Mesenchymal stem cell (in vitro differentiated cells and primary cell): ENCODE measurements around the gene LRRTM3.
A peak's percentile ranks its signal among the peaks of the same experiment; 100 is the strongest.

Experiments
- DNase-seq: peaks from one replicate; pipeline ENCODE4 v3.0.0-alpha.2; 2013
- H2AFZ ChIP-seq: one replicate; pipeline ENCODE4 v1.6.1; 2013; ENCODE audit warnings: low read depth, mild to moderate bottlenecking, control low read depth, inconsistent platforms, low read length, moderate library complexity
- H2AK5ac ChIP-seq: 2 replicates; pipeline ENCODE4 v1.6.1; 2013; ENCODE audit warnings: low read length, moderate library complexity, mild to moderate bottlenecking, inconsistent platforms; ENCODE audit not compliant: severe bottlenecking
- H2BK120ac ChIP-seq: one replicate; pipeline ENCODE4 v1.6.1; 2013; ENCODE audit warnings: low read depth, mild to moderate bottlenecking, inconsistent platforms, low read length, moderate library complexity
- H2BK12ac ChIP-seq, 2 experiments: one replicate each; pipeline ENCODE4 v1.6.1; 2013; ENCODE audit warnings: inconsistent platforms in 2 of 2, low read length in 2 of 2, mild to moderate bottlenecking in 2 of 2, moderate library complexity in 2 of 2, control low read depth in 1 of 2
- H2BK15ac ChIP-seq: one replicate; pipeline ENCODE4 v1.6.1; 2013; ENCODE audit warnings: mild to moderate bottlenecking, low read depth, inconsistent platforms; ENCODE audit not compliant: poor library complexity, severe bottlenecking
- H2BK5ac ChIP-seq: 2 replicates; pipeline ENCODE4 v1.6.1; 2013; ENCODE audit warnings: low read depth, mild to moderate bottlenecking, low read length, control low read depth, inconsistent platforms; ENCODE audit not compliant: poor library complexity, severe bottlenecking
- H3K14ac ChIP-seq, 2 experiments: one replicate each; pipeline ENCODE4 v1.6.1; 2013; ENCODE audit warnings: inconsistent platforms in 2 of 2, low read length in 2 of 2, control low read depth in 1 of 2, mild to moderate bottlenecking in 1 of 2, moderate library complexity in 1 of 2
- H3K18ac ChIP-seq, 2 experiments: one replicate each; pipeline ENCODE4 v1.6.1; 2013; ENCODE audit warnings: inconsistent platforms in 2 of 2, low read length in 2 of 2, control low read depth in 1 of 2, low read depth in 1 of 2, mild to moderate bottlenecking in 1 of 2
- H3K23ac ChIP-seq, 2 experiments: one replicate each; pipeline ENCODE4 v1.6.1; 2013; ENCODE audit warnings: inconsistent platforms in 2 of 2, low read length in 2 of 2, mild to moderate bottlenecking in 2 of 2, moderate library complexity in 2 of 2, control low read depth in 1 of 2
- H3K27ac ChIP-seq: 2 replicates; pipeline ENCODE4 v1.5.1; 2013; ENCODE audit warnings: mild to moderate bottlenecking, moderate library complexity, low read length, control low read depth, inconsistent platforms; ENCODE audit not compliant: poor library complexity, severe bottlenecking
- H3K27me3 ChIP-seq, 2 experiments: 2 replicates each; pipeline versions ENCODE4 v1.6.1 to v1.7.0; 2013; ENCODE audit warnings: low read length in 2 of 2, mild to moderate bottlenecking in 2 of 2, moderate library complexity in 2 of 2, control low read depth in 1 of 2, inconsistent platforms in 1 of 2; ENCODE audit not compliant: control insufficient read depth in 1 of 2, insufficient read depth in 1 of 2
- H3K36me3 ChIP-seq, 2 experiments: 2 replicates each; pipeline versions ENCODE4 v1.6.1 to v1.7.0; 2013; ENCODE audit warnings: low read length in 2 of 2, control low read depth in 1 of 2, inconsistent platforms in 1 of 2, low read depth in 1 of 2, mild to moderate bottlenecking in 1 of 2; ENCODE audit not compliant: insufficient read depth in 2 of 2, control insufficient read depth in 1 of 2
- H3K4ac ChIP-seq, 2 experiments: one replicate each; pipeline ENCODE4 v1.6.1; 2013; ENCODE audit warnings: inconsistent platforms in 2 of 2, low read length in 2 of 2, mild to moderate bottlenecking in 2 of 2, moderate library complexity in 2 of 2, control low read depth in 1 of 2, low read depth in 1 of 2
- H3K4me1 ChIP-seq: 2 replicates; pipeline ENCODE4 v1.6.1; 2013; ENCODE audit warnings: low read depth, low read length, control low read depth; ENCODE audit not compliant: control insufficient read depth, insufficient read depth
- H3K4me2 ChIP-seq: 2 replicates; pipeline ENCODE4 v1.6.1; 2013; ENCODE audit warnings: low read length, mild to moderate bottlenecking, inconsistent platforms; ENCODE audit not compliant: poor library complexity, severe bottlenecking
- H3K4me3 ChIP-seq, 2 experiments: 2 replicates each; pipeline versions ENCODE4 v1.5.1 to v1.7.0; 2013; ENCODE audit warnings: low read length in 2 of 2, mild to moderate bottlenecking in 2 of 2, control low read depth in 1 of 2, low read depth in 1 of 2; ENCODE audit not compliant: insufficient read depth in 1 of 2
- H3K79me1 ChIP-seq: replicated peaks from 2 replicates; pipeline ENCODE4 v1.6.1; 2013; ENCODE audit warnings: mild to moderate bottlenecking, control low read depth, low read length, inconsistent platforms; ENCODE audit not compliant: poor library complexity, severe bottlenecking
- H3K9ac ChIP-seq: 2 replicates; pipeline ENCODE4 v1.7.0; 2013; ENCODE audit warnings: mild to moderate bottlenecking, low read length, moderate library complexity
- H3K9me3 ChIP-seq: 2 replicates; pipeline ENCODE4 v1.7.0; 2013; ENCODE audit warnings: mild to moderate bottlenecking, low read length; ENCODE audit not compliant: control insufficient read depth
- H4K8ac ChIP-seq: one replicate; pipeline ENCODE4 v1.6.1; 2013; ENCODE audit warnings: inconsistent platforms, mild to moderate bottlenecking, low read length, moderate library complexity
- H4K91ac ChIP-seq: one replicate; pipeline ENCODE4 v1.6.1; 2013; ENCODE audit warnings: mild to moderate bottlenecking, low read length, inconsistent platforms
- WGBS: methylation state at CpG from one replicate; pipeline ENCODE4 v1.1.7; 2013; ENCODE audit warnings: mixed read lengths; 5-methylcytosine and 5-hydroxymethylcytosine counted together

Gene LRRTM3

DNA sequence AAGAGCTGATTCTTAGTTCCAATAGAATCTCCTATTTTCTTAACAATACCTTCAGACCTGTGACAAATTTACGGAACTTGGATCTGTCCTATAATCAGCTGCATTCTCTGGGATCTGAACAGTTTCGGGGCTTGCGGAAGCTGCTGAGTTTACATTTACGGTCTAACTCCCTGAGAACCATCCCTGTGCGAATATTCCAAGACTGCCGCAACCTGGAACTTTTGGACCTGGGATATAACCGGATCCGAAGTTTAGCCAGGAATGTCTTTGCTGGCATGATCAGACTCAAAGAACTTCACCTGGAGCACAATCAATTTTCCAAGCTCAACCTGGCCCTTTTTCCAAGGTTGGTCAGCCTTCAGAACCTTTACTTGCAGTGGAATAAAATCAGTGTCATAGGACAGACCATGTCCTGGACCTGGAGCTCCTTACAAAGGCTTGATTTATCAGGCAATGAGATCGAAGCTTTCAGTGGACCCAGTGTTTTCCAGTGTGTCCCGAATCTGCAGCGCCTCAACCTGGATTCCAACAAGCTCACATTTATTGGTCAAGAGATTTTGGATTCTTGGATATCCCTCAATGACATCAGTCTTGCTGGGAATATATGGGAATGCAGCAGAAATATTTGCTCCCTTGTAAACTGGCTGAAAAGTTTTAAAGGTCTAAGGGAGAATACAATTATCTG lies 1.6 kb downstream of the LRRTM3 start:
- 92% methylated on average over 11 of the region's 11 CpGs for WGBS

GRCh38 chr10:66927971-66928770 lies 2.3 kb downstream of the LRRTM3 start:
- H2AFZ ChIP-seq = no peak overlapping the region
- no peak overlapping the region for H3K4ac ChIP-seq
- no peak overlapping the region for H2BK120ac ChIP-seq
- H3K27ac ChIP-seq = no peak overlapping the region
- H2AK5ac ChIP-seq = no peak overlapping the region
- H3K14ac ChIP-seq = no peak overlapping the region
- H4K91ac ChIP-seq = no peak overlapping the region
- no peaks in the 10 kb centered on the region for H3K36me3 ChIP-seq
- H2BK12ac ChIP-seq = no peak overlapping the region
- no peaks in the 10 kb centered on the region for H3K79me1 ChIP-seq
- peak overlapping the region in 1 of 2 experiments; percentile 52 for H3K4me3 ChIP-seq
- no peak overlapping the region for H3K23ac ChIP-seq
- H3K4me2 ChIP-seq = peak overlapping the region; percentile 39
- WGBS = 30% methylated on average over 26 of the region's 30 CpGs
- H2BK5ac ChIP-seq = no peak overlapping the region
- DNase-seq = no peak
- H3K9me3 ChIP-seq = no peaks in the 10 kb centered on the region
- no peak overlapping the region for H3K9ac ChIP-seq
- peaks cover 3% of the 10 kb centered on the region for H3K4me1 ChIP-seq
- peaks cover 10 to 58% of the 10 kb centered on the region in 2 experiments for H3K27me3 ChIP-seq
- H2BK15ac ChIP-seq = no peak overlapping the region
- H3K18ac ChIP-seq = no peak overlapping the region
- H4K8ac ChIP-seq = no peak overlapping the region

More for the DNA sequence above, 1.6 kb downstream of the LRRTM3 start:
- no peak overlapping the region for H3K27ac ChIP-seq
- H3K4me2 ChIP-seq = no peak overlapping the region
- H3K4ac ChIP-seq = no peak overlapping the region
- H2BK120ac ChIP-seq = no peak overlapping the region
- H3K36me3 ChIP-seq = no peaks in the 10 kb centered on the region
- peaks cover 3% of the 10 kb centered on the region for H3K4me1 ChIP-seq
- H2BK12ac ChIP-seq = no peak overlapping the region
- no peak overlapping the region for H2BK5ac ChIP-seq
- no peak overlapping the region for H2BK15ac ChIP-seq
- H4K91ac ChIP-seq = no peak overlapping the region
- no peaks in the 10 kb centered on the region for H3K9me3 ChIP-seq
- H2AFZ ChIP-seq = no peak overlapping the region
- H3K79me1 ChIP-seq = no peaks in the 10 kb centered on the region
- no peak overlapping the region for H3K9ac ChIP-seq
- H3K23ac ChIP-seq = no peak overlapping the region
- H2AK5ac ChIP-seq = no peak overlapping the region
- H3K18ac ChIP-seq = no peak overlapping the region
- no peak overlapping the region for H3K4me3 ChIP-seq
- DNase-seq = no peak
- H4K8ac ChIP-seq = no peak overlapping the region
- peaks cover 10 to 58% of the 10 kb centered on the region in 2 experiments for H3K27me3 ChIP-seq
- H3K14ac ChIP-seq = no peak overlapping the region

- Histone ChIP-seq H3K23ac (no peak overlapping the region), H3K4ac (no peak overlapping the region), H3K4me1 (peaks cover 3% of the 10 kb centered on the region), H2BK15ac (no peak overlapping the region), H2BK5ac (no peak overlapping the region), H3K14ac (no peak overlapping the region), H3K9ac (no peak overlapping the region), H2AFZ (no peak overlapping the region), H3K4me3 (no peak overlapping the region), H3K79me1 (no peaks in the 10 kb centered on the region), H3K36me3 (no peaks in the 10 kb centered on the region), H2BK120ac (no peak overlapping the region), H3K27me3 (peaks cover 10 to 57% of the 10 kb centered on the region in 2 experiments), H4K8ac (no peak overlapping the region), H2AK5ac (no peak overlapping the region), H4K91ac (no peak overlapping the region), H2BK12ac (no peak overlapping the region), H3K9me3 (no peaks in the 10 kb centered on the region), H3K4me2 (no peak overlapping the region), H3K27ac (no peak overlapping the region), H3K18ac (no peak overlapping the region)
- WGBS = 76% methylated on average over 3 of the region's 3 CpGs
- DNase-seq = no peak
Measured at GRCh38 chr10:66928776-66929175, 2.9 kb downstream of the LRRTM3 start.

DNA sequence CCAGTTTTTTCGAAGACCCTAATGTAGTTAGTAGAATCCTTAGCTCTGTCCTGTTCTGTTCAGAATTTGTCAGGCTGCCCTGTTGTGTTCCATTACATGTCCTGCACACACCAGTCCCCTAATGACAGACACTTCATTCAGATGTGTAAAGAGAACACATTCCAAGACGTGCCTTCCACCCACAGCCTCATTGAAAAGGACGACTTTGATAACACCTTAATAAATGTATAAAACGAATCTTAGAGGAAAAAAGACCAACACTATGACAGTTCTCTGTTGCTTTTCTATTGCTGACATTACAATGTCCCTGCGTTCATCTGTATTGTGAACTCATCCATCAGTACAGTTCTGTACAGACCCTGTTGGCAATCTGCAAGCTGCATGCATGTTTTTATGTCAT lies 3.5 kb downstream of the LRRTM3 start:
- WGBS = 68% methylated on average over 5 of the region's 5 CpGs
- Histone ChIP-seq H3K18ac (no peak overlapping the region), H3K27me3 (peaks cover 10 to 54% of the 10 kb centered on the region in 2 experiments), H3K79me1 (no peaks in the 10 kb centered on the region), H3K23ac (no peak overlapping the region), H2BK120ac (no peak overlapping the region), H2AK5ac (no peak overlapping the region), H3K4me3 (no peak overlapping the region), H3K14ac (no peak overlapping the region), H2BK5ac (no peak overlapping the region), H3K27ac (no peak overlapping the region), H2AFZ (no peak overlapping the region), H3K4me2 (no peak overlapping the region), H3K36me3 (no peaks in the 10 kb centered on the region), H3K9ac (no peak overlapping the region), H4K8ac (no peak overlapping the region), H3K4me1 (peaks cover 3% of the 10 kb centered on the region), H3K4ac (no peak overlapping the region), H4K91ac (no peak overlapping the region), H3K9me3 (no peaks in the 10 kb centered on the region), H2BK15ac (no peak overlapping the region), H2BK12ac (no peak overlapping the region)
- no peak for DNase-seq
